ENCODE results near the gene KDF1. TPM values are rescaled to one million over a fixed set of nuclear protein-coding genes. Genes with fewer than 3 reads are reported as not detected.
A peak's percentile ranks its signal among the peaks of the same experiment; 100 is the strongest.

The KDF1 gene
- total RNA-seq, 2 donors from 2014 or later, result not detected

- H3K4me1 ChIP-seq (ENCODE audit: control insufficient read depth in 1 of 2, low read depth in 2 of 2), result peaks cover 8 to 23% of the 10 kb centered on the region in 2 donors
- TF ChIP-seq CTCF (IDR thresholded peaks at IDR 0.05), result no peak
- no peak for DNase-seq (ENCODE audit: low spot score)
- peaks cover 6% of the 10 kb centered on the region for H3K36me3 ChIP-seq
- no peaks in the 10 kb centered on the region for H3K27me3 ChIP-seq (replicated peaks; ENCODE audit: insufficient read depth)
- H3K9me3 ChIP-seq, result no peaks in the 10 kb centered on the region
- peak overlapping the region; percentile 100 for H3K4me3 ChIP-seq
- no peak for ATAC-seq (ENCODE audit: insufficient number of reproducible peaks, low FRiP score, low read depth)
- peak overlapping the region; percentile 78 to 83 for H3K27ac ChIP-seq
These were observed 59.3 kb downstream of the KDF1 start for GRCh38 chr1:26900815-26901511.

- peak; percentile 71 for ATAC-seq (ENCODE audit: insufficient number of reproducible peaks, low FRiP score, low read depth)
These were observed 60.1 kb downstream of the KDF1 start, which contains the start of gene GPATCH3 for GRCh38 chr1:26900001-26900814. Gene GPATCH3 (minus strand): TSS chr1:26900467. CDS start chr1:26900442, 25 bp downstream.

More at GRCh38 chr1:26900001-26900814, 60.1 kb downstream of the KDF1 start, which contains the start of gene GPATCH3:
- peaks cover 14% of the 10 kb centered on the region for H3K36me3 ChIP-seq
- no peaks in the 10 kb centered on the region for H3K9me3 ChIP-seq
- peak within 1 kb of the TSS; percentile 78 to 83 for H3K27ac ChIP-seq
- no peak for TF ChIP-seq CTCF (IDR thresholded peaks at IDR 0.05)
- DNase-seq (ENCODE audit: low spot score), result peak; percentile 89
- H3K27me3 ChIP-seq (replicated peaks; ENCODE audit: insufficient read depth), result no peaks in the 10 kb centered on the region
- H3K4me3 ChIP-seq, result peak within 1 kb of the TSS; percentile 100
- H3K4me1 ChIP-seq (ENCODE audit: control insufficient read depth in 1 of 2, low read depth in 2 of 2), result peaks cover 8 to 23% of the 10 kb centered on the region in 2 donors

Other genes starting within 250 kb of the KDF1 start
- 10 to 100 TPM; 13.5 to 22.9 TPM for gene PIGV, start 172.5 kb downstream of the KDF1 start, total RNA-seq
- gene ZDHHC18, start 133.8 kb downstream of the KDF1 start, total RNA-seq, result 10 to 100 TPM; 13.3 to 29.9 TPM
- gene SFN, start 97.3 kb downstream of the KDF1 start, total RNA-seq, result 1 to 10 TPM; 1.9 to 3.8 TPM
- gene GPN2, start 70.2 kb downstream of the KDF1 start, total RNA-seq, result 10 to 100 TPM in 1 of 2 donors, 1 to 10 TPM in 1; 8.8 to 15.0 TPM
- gene GPATCH3, start 60.0 kb downstream of the KDF1 start, total RNA-seq, result 10 to 100 TPM; 10.3 to 11.8 TPM
- gene NR0B2, start 46.5 kb downstream of the KDF1 start, total RNA-seq, result not detected
- gene NUDC, start 38.7 kb downstream of the KDF1 start, total RNA-seq, result 10 to 100 TPM; 36.8 to 56.4 TPM
- gene TRNP1, start 33.2 kb upstream of the KDF1 start, total RNA-seq, result 10 to 100 TPM; 26.4 to 34.9 TPM
- gene TENT5B, start 52.4 kb upstream of the KDF1 start, total RNA-seq, result 100 to 1,000 TPM in 1 of 2 donors, 10 to 100 TPM in 1; 49.1 to 105 TPM
- gene SLC9A1, start 194.7 kb upstream of the KDF1 start, total RNA-seq, result 10 to 100 TPM; 12.3 to 36.3 TPM